SJSA1 (cell line): ENCODE results near the gene CHAD. TPM values are rescaled to one million over a fixed set of nuclear protein-coding genes. Genes with fewer than 3 reads are reported as not detected.
A peak's percentile ranks its signal among the peaks of the same experiment; 100 is the strongest.

ENCODE experiments used
- DNase-seq, 2 experiments: peaks; one replicate each; pipeline ENCODE4 v3.0.0-alpha.2; 2015 to 2020; ENCODE audit warnings: low spot score in 2 of 2, low read depth in 1 of 2
- H3K27ac ChIP-seq: fragments of 250-450 bp; sonication (Bioruptor Pico); 2 replicates; pipeline ENCODE4 v1.5.1; 2020; ENCODE audit warnings: mild to moderate bottlenecking, moderate library complexity
- H3K27me3 ChIP-seq: fragments of 250-450 bp; sonication (Bioruptor Pico); replicated peaks from 2 replicates; pipeline ENCODE4 v1.5.1; 2020; ENCODE audit warnings: mild to moderate bottlenecking, moderate library complexity
- H3K36me3 ChIP-seq: fragments of 250-450 bp; sonication (Bioruptor Pico); 2 replicates; pipeline ENCODE4 v1.5.1; 2020; ENCODE audit warnings: mild to moderate bottlenecking
- H3K4me1 ChIP-seq: fragments of 250-450 bp; sonication (Bioruptor Pico); replicated peaks from 2 replicates; pipeline ENCODE4 v1.6.1; 2021; ENCODE audit warnings: mild to moderate bottlenecking
- H3K4me3 ChIP-seq: fragments of 250-450 bp; sonication (Bioruptor Pico); 2 replicates; pipeline ENCODE4 v1.5.1; 2020; ENCODE audit warnings: mild to moderate bottlenecking
- H3K9me3 ChIP-seq: fragments of 250-450 bp; sonication (Bioruptor Pico); replicated peaks from 2 replicates; pipeline ENCODE4 v1.5.1; 2020; ENCODE audit warnings: mild to moderate bottlenecking
- total RNA-seq: library from RNA; depleted of rRNA; stranded (reverse); fragments of >200 nt; shearing (Covaris generic); gene quantifications from 2 replicates; pipeline ENCODE4 v1.2.3, GENCODE V29; 2014

Gene CHAD
- total RNA-seq, 1 experiment from 2014 or later: not detected

DNA sequence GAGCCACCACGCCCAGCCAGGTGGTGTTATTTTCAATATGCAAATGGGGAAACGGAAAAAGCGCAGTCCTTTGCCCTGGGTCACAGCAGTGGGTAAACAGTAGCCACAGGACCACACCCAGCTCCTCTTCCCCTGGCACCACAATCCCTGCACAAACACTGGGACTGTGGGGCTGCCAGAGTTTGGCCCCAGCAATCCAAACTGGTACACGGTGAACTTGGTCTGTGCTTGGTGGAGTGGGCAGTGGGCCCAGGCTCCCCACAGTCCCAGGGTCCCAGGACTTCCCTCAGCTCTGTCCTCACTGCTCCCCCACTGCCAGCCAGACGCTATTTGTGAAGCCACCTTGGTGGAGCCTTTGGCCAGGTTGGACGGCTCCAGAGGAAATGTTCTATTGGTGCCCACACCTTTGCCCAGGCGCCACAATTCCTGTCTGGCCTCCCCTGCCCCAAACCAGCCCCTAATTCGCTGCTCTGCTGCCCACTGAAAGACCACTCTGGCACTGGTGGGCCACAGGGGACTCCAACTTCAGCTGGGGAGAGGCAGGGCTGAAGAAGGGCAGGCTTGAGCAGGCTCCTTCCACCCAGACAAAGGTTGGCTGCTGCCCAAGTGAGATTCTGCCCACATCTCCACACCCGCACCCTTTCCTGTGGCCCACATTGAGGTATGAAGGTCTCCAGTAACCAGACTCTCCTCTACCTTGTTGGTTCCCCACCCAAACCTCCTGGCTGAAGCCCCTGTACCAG lies 2.1 kb downstream of the CHAD start:
- no peak overlapping the region for H3K27ac ChIP-seq
- H3K4me3 ChIP-seq: no peak overlapping the region
- H3K4me1 ChIP-seq: peaks cover 7% of the 10 kb centered on the region
- DNase-seq: no peak
- H3K9me3 ChIP-seq: no peaks in the 10 kb centered on the region
- no peaks in the 10 kb centered on the region for H3K36me3 ChIP-seq
- H3K27me3 ChIP-seq: peaks cover 17% of the 10 kb centered on the region

- DNase-seq: no peak
- Histone ChIP-seq H3K9me3 (no peaks in the 10 kb centered on the region), H3K4me3 (no peak overlapping the region), H3K36me3 (no peaks in the 10 kb centered on the region; the same call in 1 of the 2 replicates), H3K27ac (no peak overlapping the region), H3K27me3 (peaks cover 17% of the 10 kb centered on the region), H3K4me1 (peaks cover 7% of the 10 kb centered on the region)
Observed at GRCh38 chr17:50465635-50466034, 3.0 kb downstream of the CHAD start.

DNA sequence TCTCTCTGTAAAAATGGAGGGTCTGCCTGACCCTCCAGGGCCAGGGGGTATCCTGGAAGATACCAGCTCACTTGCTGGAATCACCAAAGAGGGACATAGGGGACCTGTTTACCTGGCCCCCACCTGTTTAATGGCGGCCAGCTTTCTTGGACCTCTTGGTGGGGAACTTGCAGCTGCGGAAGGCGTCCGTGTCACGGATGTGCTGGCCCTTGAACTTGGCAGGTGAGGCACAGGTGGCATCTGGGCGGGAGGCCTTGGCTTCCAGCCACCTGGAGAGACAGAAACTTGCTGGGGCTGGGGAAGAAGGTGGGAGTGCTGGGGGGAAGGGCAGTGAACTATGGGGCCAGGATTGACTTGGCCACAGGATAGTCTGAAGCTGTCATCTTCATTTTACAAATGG lies 3.5 kb downstream of the CHAD start:
- DNase-seq: no peak
- peaks cover 7% of the 10 kb centered on the region for H3K4me1 ChIP-seq
- no peaks in the 10 kb centered on the region; the same call in 1 of the 2 replicates for H3K36me3 ChIP-seq
- no peak overlapping the region for H3K4me3 ChIP-seq
- H3K27ac ChIP-seq: no peak overlapping the region
- H3K9me3 ChIP-seq: no peaks in the 10 kb centered on the region
- H3K27me3 ChIP-seq: peaks cover 17% of the 10 kb centered on the region

DNA sequence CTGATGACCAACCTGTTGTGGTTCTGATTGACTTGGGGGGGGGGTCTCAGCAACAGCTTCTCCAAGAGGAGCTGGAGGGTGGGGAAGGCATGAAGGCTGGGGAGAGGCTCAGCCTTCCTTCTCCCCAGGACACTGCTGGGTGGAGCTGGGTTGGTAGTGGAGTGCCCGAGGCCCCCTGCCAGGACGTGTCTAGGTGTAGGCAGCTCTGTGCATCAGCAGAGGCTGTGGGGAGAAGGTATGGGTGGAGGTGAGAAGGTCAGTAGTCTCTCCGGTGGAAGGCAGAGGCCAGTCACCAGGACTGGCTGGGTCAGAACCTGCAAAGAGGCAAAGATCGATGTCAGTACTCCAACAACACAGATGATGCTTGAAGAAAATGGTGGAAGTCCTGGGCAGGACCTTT lies 3.9 kb downstream of the CHAD start:
- H3K9me3 ChIP-seq: no peaks in the 10 kb centered on the region
- peaks cover 17% of the 10 kb centered on the region for H3K27me3 ChIP-seq
- DNase-seq: no peak
- no peak overlapping the region for H3K4me3 ChIP-seq
- H3K4me1 ChIP-seq: peaks cover 7% of the 10 kb centered on the region
- no peaks in the 10 kb centered on the region; the same call in 1 of the 2 replicates for H3K36me3 ChIP-seq
- no peak overlapping the region for H3K27ac ChIP-seq

- Histone ChIP-seq H3K4me1 (peaks cover 8% of the 10 kb centered on the region), H3K36me3 (no peaks in the 10 kb centered on the region; the same call in 1 of the 2 replicates), H3K4me3 (no peak overlapping the region), H3K9me3 (no peaks in the 10 kb centered on the region), H3K27ac (no peak overlapping the region), H3K27me3 (peaks cover 16% of the 10 kb centered on the region)
- DNase-seq: no peak
Observed at GRCh38 chr17:50464121-50464520, 4.6 kb downstream of the CHAD start.

- no peak overlapping the region for H3K27ac ChIP-seq
- H3K4me3 ChIP-seq: no peak overlapping the region
- H3K4me1 ChIP-seq: peaks cover 9% of the 10 kb centered on the region
- no peaks in the 10 kb centered on the region for H3K9me3 ChIP-seq
- DNase-seq: no peak
- H3K36me3 ChIP-seq: no peaks in the 10 kb centered on the region; the same call in 1 of the 2 replicates
- no peaks in the 10 kb centered on the region for H3K27me3 ChIP-seq
Observed at GRCh38 chr17:50462446-50462845, 6.2 kb downstream of the CHAD start.

DNA sequence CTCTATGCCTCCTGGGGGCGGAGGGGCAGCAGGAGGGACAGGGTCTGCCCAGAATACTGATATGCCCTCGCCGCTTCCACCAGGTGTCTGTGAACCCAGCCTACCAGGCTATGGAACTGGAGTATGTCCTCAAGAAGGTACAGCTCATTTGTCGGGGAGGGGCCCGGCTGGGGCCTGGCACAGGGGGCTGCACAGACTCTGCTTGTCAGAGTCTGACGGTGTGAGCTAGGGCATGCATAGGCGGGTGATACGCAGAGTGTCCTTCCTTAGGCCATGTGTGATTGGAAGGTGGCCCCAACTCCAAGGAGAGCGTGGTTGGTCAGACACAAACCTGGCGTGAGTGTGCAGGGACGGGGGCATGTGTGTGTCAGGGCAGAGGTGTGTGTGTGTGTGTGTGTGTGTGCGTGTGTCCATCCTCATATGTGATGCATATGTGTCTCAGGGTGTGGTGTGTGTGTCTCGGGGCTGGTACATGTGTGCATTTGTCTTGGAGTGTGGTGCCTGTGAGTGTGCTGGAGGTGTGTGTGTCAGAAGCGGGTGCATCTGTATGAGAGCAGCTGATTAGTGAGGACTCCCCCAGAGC lies 7.0 kb downstream of the CHAD start:
- Histone ChIP-seq H3K9me3 (no peaks in the 10 kb centered on the region), H3K36me3 (no peaks in the 10 kb centered on the region; the same call in 1 of the 2 replicates), H3K27me3 (no peaks in the 10 kb centered on the region), H3K4me3 (no peak overlapping the region), H3K4me1 (peaks cover 9% of the 10 kb centered on the region), H3K27ac (no peak overlapping the region)
- no peak for DNase-seq

- Histone ChIP-seq H3K9me3 (no peaks in the 10 kb centered on the region), H3K27me3 (no peaks in the 10 kb centered on the region), H3K4me1 (peaks cover 9% of the 10 kb centered on the region), H3K27ac (no peak overlapping the region), H3K36me3 (no peaks in the 10 kb centered on the region; the same call in 1 of the 2 replicates), H3K4me3 (no peak overlapping the region)
- DNase-seq: no peak
Observed at GRCh38 chr17:50460831-50461526, 7.7 kb downstream of the CHAD start.

GRCh38 chr17:50459756-50460155 lies 8.9 kb downstream of the CHAD start:
- Histone ChIP-seq H3K4me3 (no peak overlapping the region), H3K27ac (no peak overlapping the region), H3K9me3 (no peaks in the 10 kb centered on the region), H3K27me3 (no peaks in the 10 kb centered on the region), H3K36me3 (no peaks in the 10 kb centered on the region; the same call in 1 of the 2 replicates), H3K4me1 (peaks cover 9% of the 10 kb centered on the region)
- no peak for DNase-seq

GRCh38 chr17:50458701-50459676 lies 9.7 kb downstream of the CHAD start:
- H3K9me3 ChIP-seq: no peaks in the 10 kb centered on the region
- peaks cover 9% of the 10 kb centered on the region for H3K4me1 ChIP-seq
- H3K4me3 ChIP-seq: no peak overlapping the region
- peak in 1 of 2 experiments; percentile 29 for DNase-seq
- no peaks in the 10 kb centered on the region; the same call in 1 of the 2 replicates for H3K36me3 ChIP-seq
- no peak overlapping the region for H3K27ac ChIP-seq
- no peaks in the 10 kb centered on the region for H3K27me3 ChIP-seq

GRCh38 chr17:50458270-50458669 lies 10.4 kb downstream of the CHAD start:
- Histone ChIP-seq H3K36me3 (no peaks in the 10 kb centered on the region; the same call in 1 of the 2 replicates), H3K27ac (no peak overlapping the region), H3K9me3 (no peaks in the 10 kb centered on the region), H3K27me3 (no peaks in the 10 kb centered on the region), H3K4me3 (no peak overlapping the region), H3K4me1 (peaks cover 9% of the 10 kb centered on the region)
- DNase-seq: no peak

DNA sequence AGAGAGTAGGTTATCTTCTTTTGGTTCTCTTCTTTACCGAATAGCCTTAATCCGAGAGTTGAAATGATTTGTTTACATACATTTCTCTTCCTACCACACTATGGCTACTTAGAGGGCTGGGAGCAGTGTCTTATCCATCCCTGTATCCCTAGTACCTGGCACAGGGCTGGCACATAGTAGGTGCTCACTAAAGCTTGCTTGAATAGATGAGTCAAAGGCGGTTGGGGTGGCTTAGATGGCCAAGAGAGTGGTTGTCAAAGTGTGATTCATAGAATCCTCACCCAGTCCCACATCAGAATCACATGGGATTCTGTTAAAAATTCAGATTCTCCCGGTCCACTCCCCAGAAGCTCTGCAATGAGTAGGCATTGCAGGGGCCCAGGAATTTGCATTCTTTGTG lies 11.1 kb downstream of the CHAD start:
- Histone ChIP-seq H3K36me3 (no peaks in the 10 kb centered on the region; the same call in 1 of the 2 replicates), H3K4me1 (peaks cover 9% of the 10 kb centered on the region), H3K27me3 (no peaks in the 10 kb centered on the region), H3K4me3 (no peak overlapping the region), H3K9me3 (no peaks in the 10 kb centered on the region), H3K27ac (no peak overlapping the region)
- DNase-seq: no peak

DNA sequence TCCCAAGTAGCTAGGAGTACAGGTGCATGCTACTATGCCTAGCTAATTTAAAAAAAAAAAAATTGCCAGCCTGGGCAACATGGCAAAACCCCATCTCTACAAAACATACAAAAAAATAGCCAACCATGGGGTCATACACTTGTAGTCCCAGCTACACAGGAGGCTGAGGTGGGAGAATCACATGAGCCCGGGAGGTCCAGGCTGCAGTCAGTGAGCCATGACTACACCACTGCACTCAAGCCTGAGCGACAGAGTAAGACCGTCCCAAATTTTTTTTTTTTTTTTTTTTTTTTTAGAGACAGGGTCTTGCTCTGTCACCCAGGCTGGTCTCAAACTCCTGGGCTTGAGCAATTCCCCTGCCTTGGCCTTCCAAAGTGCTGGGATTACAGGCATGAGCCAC lies 14.8 kb downstream of the CHAD start:
- H3K27ac ChIP-seq: no peak overlapping the region
- H3K4me3 ChIP-seq: no peak overlapping the region
- no peaks in the 10 kb centered on the region for H3K9me3 ChIP-seq
- H3K36me3 ChIP-seq: no peaks in the 10 kb centered on the region
- H3K4me1 ChIP-seq: peaks cover 9% of the 10 kb centered on the region
- no peaks in the 10 kb centered on the region for H3K27me3 ChIP-seq
- DNase-seq: no peak
